Myocyte (in vitro differentiated cells): ENCODE results near the gene ANGPTL4. TPM values are rescaled to one million over a fixed set of nuclear protein-coding genes. Genes with fewer than 3 reads are reported as not detected.
A peak's percentile ranks its signal among the peaks of the same experiment; 100 is the strongest.
"Not testable (repeated sequence)": the region's sequence is repeated elsewhere in the genome, so short reads cannot be mapped to it uniquely, and the experiment has no call there.

Experiments used
- DNase-seq: peaks from one replicate; pipeline ENCODE4 v3.0.0-alpha.2; 2012; ENCODE audit warnings: low read depth
- microRNA-seq: library from miRNA; unstranded; fragments of <30 nt; microRNA quantifications from one replicate; pipeline ENCODE4, GENCODE V29; 2016
- total RNA-seq: library from RNA; depleted of rRNA; stranded (reverse); fragments of >200 nt; gene quantifications from 2 replicates; pipeline ENCODE4 v1.2.3, GENCODE V29; 2014

Gene ANGPTL4
- total RNA-seq, 1 donor from 2014 or later: not detected

DNA sequence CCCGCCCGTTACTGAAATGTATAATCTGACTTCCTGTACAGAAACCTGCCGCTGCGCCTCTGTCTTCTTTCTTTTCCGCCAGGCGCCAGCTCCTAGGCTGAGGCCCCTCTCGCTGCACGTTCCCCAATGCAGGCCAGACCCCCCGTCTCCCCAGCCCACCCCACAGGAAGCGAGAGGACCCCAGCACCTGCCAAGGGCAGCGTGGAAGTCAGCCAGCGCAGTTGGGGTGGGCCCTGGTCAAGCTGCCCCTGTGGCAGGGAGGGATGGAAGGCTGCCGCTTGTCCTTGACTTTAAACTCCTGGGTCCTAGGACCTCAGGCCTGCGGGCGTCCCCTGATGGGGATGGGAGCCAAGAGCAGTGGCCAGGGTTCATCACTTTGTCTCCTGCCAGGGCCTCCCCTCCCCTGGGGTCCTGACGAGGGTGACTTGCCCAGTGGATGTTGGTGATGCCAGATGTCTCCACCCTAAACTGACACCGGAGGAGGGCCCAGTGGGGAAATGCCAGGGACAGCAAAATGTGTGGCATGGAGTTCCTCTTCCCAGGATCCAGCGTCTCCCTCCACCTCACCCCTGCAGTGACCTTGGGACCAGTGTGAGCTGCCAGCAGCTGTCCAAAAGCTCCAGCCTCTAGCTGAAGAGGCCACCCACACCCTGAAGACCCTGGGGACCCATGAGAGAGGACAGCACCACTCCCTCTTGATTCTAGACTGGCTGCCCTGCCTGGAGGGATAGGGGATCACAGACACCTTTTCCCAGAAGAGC is 40.6 kb downstream of the ANGPTL4 start:
- no peak for DNase-seq

DNA sequence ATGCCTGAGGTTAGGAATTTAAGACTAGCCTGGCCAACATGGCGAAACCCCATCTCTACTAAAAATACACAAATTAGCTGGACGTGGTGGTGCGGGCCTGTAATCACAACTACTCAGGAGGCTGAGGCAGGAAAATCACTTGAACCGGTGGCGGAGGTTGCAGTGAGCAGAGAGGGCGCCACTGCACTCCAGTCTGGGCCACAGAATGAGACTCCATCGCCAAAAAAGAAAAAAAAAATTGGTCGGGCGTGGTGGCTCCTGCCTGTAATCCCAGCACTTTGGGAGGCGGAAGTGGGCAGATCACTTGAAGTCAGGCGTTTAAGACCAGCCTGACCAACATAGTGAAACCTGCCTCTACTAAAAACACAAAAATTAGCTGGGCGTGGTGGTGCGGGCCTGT is 46.8 kb downstream of the ANGPTL4 start:
- DNase-seq: not testable (repeated sequence)

DNA sequence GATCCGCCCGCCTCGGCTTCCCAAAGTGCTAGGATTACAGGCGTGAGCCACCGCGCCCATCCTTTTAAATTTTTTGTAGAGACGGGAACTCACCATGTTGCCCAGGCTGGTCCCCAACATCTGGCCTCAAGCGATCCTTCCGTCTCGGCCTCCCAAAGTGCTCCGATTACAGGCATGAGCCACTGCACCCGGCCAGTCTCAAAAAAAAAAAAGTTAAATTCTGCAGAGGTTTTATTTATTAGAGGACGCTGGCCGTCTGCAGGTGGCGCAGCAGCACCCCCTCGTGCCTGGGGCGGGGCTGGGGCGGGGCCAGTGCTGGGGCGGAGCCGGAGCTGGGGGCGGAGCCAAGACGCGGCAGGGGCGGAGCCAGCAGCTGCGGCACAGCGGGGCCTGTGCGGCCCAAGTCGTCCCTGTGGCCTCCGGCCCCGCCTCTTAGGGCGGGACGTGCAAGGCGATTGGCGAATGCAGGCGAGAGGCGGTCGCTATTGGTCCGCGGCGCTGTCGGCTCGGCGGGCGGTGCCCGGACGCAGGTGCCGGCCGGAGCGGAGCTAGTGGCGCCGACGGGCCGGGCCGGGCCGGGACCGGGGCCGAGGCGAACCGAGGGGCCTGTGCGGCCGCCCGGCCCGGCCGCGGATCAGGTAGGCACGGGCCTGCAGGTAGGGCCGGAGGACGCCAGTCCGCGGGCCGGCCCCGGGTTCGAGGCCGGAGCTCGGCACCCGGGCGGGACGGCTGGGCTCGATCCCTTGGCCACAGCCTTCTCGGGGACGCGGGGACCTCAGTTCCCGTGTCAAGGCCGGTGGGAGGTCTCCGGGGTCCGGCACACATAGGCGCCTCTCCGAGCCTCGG is 49.1 kb downstream of the ANGPTL4 start, which contains the start of gene MARCHF2:
Gene MARCHF2 (plus strand): TSS at position 523 of the 846 bp plus-strand sequence. CDS start 8,536 bp downstream, outside the sequence.
- DNase-seq: peak; percentile 95

DNA sequence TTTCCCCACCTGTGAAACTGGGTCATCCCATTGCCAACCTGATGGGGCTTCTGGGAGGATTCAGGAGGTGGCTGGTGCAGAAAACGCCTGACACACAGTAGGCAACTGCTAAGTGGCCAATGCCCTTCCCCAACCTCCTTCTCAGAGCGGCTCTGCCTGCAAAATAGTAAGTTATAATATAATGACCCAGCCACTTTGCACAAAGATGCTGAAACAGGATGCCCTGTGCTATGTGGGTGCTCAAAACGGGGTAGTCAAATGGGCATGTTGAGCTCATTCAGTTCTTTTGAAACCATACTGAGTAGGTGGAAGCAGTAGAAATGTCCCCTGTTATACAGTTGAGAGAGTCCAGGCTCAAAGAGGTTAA is 49.7 kb downstream of the ANGPTL4 start:
- no peak for DNase-seq

DNA sequence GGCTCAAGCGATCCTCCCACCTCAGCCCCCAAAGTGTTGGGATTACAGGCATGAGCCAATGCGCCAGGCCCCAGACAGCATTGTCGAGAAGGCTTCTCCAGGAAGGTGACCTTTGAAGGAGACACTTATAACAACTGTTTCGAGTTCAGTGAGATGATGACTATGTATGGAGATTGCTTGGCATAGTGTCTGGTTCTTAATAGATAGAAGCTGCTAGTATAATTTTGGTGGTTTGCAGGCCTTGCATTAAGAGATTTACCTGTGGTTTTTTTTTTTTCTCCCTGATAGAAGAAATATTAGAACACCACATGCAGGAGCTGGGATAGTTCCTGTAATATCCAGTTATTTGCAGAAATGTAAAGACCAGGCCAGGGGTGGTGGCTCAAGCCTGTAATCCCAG is 52.8 kb downstream of the ANGPTL4 start:
- no peak for DNase-seq

DNA sequence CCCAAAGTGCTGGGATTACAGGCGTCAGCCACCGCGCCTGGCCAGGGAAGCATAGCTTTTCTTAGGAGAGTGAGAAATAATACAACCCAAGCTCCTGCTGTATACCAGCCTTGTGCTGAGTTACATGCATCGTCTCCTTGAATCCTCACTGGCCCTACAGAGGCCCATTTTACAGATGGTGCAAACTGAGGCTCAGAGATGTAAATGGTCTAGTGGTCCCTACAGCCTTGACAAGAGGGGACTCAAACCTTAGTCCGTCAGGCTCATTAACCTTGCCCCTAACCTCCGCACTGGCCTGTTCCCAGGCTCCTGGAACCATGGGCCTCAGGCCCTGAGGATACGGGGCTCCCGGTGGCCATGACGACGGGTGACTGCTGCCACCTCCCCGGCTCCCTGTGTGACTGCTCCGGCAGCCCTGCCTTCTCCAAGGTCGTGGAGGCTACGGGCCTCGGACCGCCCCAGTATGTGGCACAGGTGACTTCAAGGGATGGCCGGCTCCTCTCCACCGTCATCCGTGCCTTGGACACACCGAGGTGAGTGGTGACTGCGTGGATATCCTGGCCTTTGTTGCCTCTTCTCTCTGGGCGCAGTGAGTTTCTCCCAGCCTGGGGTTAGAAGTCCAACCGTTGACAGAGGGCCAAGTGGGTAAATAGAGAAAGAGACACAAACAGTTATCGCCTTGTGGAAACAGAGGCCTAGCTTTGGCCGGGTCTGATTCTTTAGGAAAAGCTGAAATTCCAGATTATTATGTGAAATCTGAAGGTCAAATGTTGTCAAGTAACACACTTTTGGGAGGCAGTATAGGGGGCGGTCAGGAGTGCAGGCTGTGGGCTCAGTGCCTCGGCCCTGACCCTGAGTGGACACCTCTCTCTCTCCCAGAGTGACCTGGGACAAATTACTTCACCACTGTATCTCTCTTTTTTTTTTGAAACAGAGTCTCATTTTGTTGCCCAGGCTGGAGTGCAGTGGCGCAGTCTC is 57.8 kb downstream of the ANGPTL4 start:
- no peak for DNase-seq

DNA sequence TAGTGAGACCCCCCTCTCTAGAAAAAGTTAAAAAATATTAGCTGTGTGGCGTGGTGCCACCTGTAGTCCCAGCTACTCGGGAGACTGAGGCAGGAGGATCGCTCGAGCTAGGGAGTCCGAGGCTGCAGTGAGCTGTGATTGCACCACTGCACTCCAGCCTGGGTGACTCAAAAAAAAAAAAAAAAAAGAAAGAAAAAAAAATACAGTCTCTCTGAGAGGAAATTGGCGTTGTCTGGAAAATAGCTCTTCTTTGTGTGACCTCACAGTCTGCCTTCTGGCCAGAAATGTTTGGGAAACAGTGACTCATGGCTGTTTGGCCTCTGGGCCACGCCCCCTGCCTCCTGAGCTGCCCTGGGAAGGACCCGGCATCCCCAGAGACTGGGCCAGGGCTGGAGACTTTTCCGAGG is 59.9 kb downstream of the ANGPTL4 start:
- peak; percentile 95 for DNase-seq

Small RNA genes lying within 50 kb of the gene (microRNA-seq; reads per million reads assigned to microRNA genes)
- gene MIR4999: 0.97 reads per million

Other genes starting within 250 kb of the ANGPTL4 start
- not detected in 2 replicates for gene FBN3, start 214.6 kb upstream of the ANGPTL4 start, total RNA-seq
- gene CERS4, start 154.8 kb upstream of the ANGPTL4 start, total RNA-seq: 0.47 TPM in 1 of 2 replicates, not detected in the other
- gene CD320, start 55.8 kb upstream of the ANGPTL4 start, total RNA-seq: 94.6 and 97.0 TPM in 2 replicates
- 42.5 and 60.6 TPM in 2 replicates for gene NDUFA7, start 42.8 kb upstream of the ANGPTL4 start, total RNA-seq
- 184 and 191 TPM in 2 replicates for gene RPS28, start 42.7 kb upstream of the ANGPTL4 start, total RNA-seq
- 0.05 and 0.11 TPM in 2 replicates for gene KANK3, start 20.9 kb upstream of the ANGPTL4 start, total RNA-seq
- gene RAB11B, start 26.2 kb downstream of the ANGPTL4 start, total RNA-seq: 10.0 and 12.5 TPM in 2 replicates
- 60.6 and 91.3 TPM in 2 replicates for gene MARCHF2, start 49.1 kb downstream of the ANGPTL4 start, total RNA-seq
- 38.5 and 43.6 TPM in 2 replicates for gene HNRNPM, start 80.8 kb downstream of the ANGPTL4 start, total RNA-seq
- gene PRAM1, start 138.5 kb downstream of the ANGPTL4 start, total RNA-seq: not detected in 2 replicates
- 5.4 and 6.1 TPM in 2 replicates for gene ZNF414, start 150.0 kb downstream of the ANGPTL4 start, total RNA-seq
- gene MYO1F, start 213.3 kb downstream of the ANGPTL4 start, total RNA-seq: 0.21 TPM in 1 of 2 replicates, not detected in the other
- 0.83 TPM in 1 of 2 replicates, not detected in the other for gene ADAMTS10, start 246.6 kb downstream of the ANGPTL4 start, total RNA-seq